Activated naive CD8-positive, alpha-beta T cell treated with anti-CD3 and anti-CD28 coated beads, Interleukin-2, amount 50 U/mL, for 24 hours (primary cell): Measurements from ENCODE around the gene FGD4.

Experiments used
- ATAC-seq: fragments of 150-1000 bp; cut with Tn5 transposase; one replicate; pipeline ENCODE4 v1.10.0; 2021
- DNase-seq: peaks from one replicate; pipeline ENCODE4 v3.0.0; 2021
- H3K27ac Mint-ChIP-seq: one replicate; pipeline ENCODE4 v1.8.0; 2021; ENCODE audit warnings: mild to moderate bottlenecking, mixed read lengths
- H3K27me3 Mint-ChIP-seq: one replicate; pipeline ENCODE4 v1.8.0; 2021; ENCODE audit warnings: mixed read lengths
- H3K36me3 Mint-ChIP-seq: one replicate; pipeline ENCODE4 v1.8.0; 2021; ENCODE audit warnings: low read depth, mixed read lengths
- H3K4me1 Mint-ChIP-seq: one replicate; pipeline ENCODE4 v1.8.0; 2021; ENCODE audit warnings: mixed read lengths
- H3K4me3 Mint-ChIP-seq: one replicate; pipeline ENCODE4 v1.8.0; 2021; ENCODE audit warnings: mild to moderate bottlenecking, moderate library complexity, mixed read lengths
- H3K9me3 Mint-ChIP-seq: one replicate; pipeline ENCODE4 v1.8.0; 2021; ENCODE audit warnings: mixed read lengths

FGD4 gene

DNA sequence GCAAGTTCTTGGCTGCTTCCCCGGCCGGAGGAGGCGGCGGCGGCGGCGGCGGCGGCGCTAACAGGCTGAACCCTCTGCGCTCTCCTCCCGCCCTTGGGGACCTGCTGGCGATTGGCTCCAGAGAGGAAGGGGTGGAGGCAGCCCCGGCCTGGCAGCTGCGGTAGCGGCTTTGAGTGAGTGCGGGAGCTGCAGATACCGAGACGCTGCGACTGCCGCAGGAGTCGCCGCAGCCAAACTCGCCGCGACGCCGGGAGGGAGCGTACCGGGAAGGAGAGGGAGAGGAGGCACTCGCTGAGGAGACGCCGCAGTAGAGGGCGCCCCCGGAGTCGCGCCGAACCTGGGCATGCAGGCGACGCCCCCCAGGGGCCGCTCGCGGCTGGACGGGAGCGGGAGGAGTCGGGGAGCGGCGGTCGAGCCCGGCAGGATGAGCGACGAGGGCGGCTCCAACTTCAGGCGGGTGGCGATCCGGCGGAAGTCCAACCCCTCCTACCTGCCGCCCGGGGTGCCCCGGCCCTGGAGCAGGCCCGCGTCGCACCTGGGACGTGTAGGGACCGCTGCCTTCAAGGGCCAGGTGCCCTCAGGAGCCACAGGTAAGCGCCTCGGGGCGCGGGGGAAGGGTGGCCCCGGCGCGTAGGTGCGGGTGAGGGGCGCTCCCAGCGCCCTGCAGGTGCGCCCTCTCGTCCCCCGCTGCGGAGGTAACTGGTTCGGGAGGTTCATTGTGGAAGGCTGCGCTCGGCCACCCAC, at the start of gene FGD4:
TSS of gene FGD4 (plus strand) at position 189 of the 744 bp plus-strand sequence.
- H3K27ac Mint-ChIP-seq, result no peak within 1 kb of the TSS
- H3K36me3 Mint-ChIP-seq, result no peaks in the 10 kb centered on the region
- peak within 1 kb of the TSS; percentile 87 for H3K4me3 Mint-ChIP-seq
- H3K27me3 Mint-ChIP-seq, result peaks cover 44% of the 10 kb centered on the region
- no peaks in the 10 kb centered on the region for H3K9me3 Mint-ChIP-seq
- DNase-seq (peak; percentile 59), ATAC-seq (peak; percentile 90)
- peaks cover 10% of the 10 kb centered on the region for H3K4me1 Mint-ChIP-seq

DNA sequence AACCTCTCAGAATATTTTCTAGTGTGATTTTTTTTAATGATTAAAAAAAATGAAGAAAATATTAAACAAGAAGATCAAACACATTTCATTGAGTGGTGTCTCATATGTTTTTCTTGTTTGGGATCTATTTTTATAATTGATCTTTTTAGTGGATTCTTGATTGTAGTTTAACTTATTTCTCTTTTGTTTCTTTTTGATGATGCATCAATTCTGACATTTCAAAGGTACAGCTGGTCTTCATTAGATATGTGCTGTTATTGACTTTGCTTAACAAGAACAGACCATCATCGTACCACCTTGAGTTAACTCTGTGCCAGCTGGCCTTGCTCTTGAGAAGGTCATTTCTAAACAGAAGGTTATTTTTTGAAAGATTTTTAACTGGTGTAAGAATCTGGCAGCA, 45.8 kb upstream of the FGD4 start:
- peaks cover 1% of the 10 kb centered on the region for H3K36me3 Mint-ChIP-seq
- H3K27me3 Mint-ChIP-seq, result no peaks in the 10 kb centered on the region
- no peak for DNase-seq
- H3K27ac Mint-ChIP-seq, result no peak overlapping the region
- H3K4me1 Mint-ChIP-seq, result no peaks in the 10 kb centered on the region
- H3K9me3 Mint-ChIP-seq, result no peaks in the 10 kb centered on the region
- no peak overlapping the region for H3K4me3 Mint-ChIP-seq
- ATAC-seq, result no peak

DNA sequence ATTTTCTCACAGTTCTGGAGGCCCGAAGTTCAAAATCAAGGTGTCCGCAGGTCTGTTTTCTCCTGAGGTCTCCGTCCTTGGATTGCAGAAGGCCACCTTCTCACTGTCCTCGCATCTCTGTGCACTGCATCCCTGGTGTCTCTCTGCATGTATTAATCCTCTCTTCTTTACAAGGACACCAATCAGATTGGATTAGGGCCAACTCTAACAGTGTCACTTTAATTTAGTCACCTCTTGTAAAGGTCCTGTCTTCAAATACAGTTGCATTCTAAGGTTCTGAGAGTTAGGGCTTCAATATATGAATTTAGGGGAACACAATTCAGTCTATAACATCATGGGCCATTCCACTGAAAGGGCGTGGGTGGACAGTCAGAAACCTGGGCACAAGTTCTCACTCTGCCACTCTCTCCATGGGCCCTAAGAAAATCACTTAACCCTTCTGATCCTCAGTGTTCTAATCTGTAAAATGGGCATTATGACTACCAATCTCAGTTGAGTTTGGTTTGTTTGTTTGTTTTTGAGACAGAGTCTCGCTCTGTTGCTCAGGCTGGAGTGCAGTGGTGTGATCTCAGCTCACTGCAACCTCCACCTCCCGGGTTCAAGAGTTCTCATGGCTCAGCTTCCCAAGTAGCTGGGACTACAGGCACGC, 41.6 kb upstream of the FGD4 start:
- DNase-seq (no peak), ATAC-seq (no peak)
- H3K9me3 Mint-ChIP-seq, result no peaks in the 10 kb centered on the region
- no peak overlapping the region for H3K27ac Mint-ChIP-seq
- H3K4me1 Mint-ChIP-seq, result no peaks in the 10 kb centered on the region
- H3K27me3 Mint-ChIP-seq, result no peaks in the 10 kb centered on the region
- H3K4me3 Mint-ChIP-seq, result no peak overlapping the region
- H3K36me3 Mint-ChIP-seq, result peaks cover 1% of the 10 kb centered on the region

DNA sequence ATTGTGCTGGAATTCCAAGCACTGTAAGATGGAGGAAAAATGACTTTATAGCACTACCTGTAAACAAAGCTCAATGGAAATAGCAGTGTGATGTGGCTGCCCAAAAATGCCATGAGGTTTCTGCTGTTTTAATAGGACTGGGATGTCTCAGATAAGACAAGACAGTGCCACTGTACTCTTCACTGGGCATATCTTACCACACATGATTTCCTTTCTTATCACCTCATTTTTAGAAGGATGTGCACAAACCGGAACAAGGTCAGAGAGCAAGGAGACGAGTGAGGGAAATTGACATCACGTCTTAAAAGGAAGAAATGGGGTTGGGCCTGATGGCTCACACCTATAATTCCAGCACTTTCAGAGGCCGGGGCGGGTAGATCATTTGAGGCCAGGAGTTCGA, 38.4 kb upstream of the FGD4 start:
- Mint-ChIP-seq H3K4me3 (no peak overlapping the region), H3K36me3 (peaks cover 1% of the 10 kb centered on the region), H3K9me3 (no peaks in the 10 kb centered on the region), H3K27ac (no peak overlapping the region), H3K4me1 (no peaks in the 10 kb centered on the region), H3K27me3 (no peaks in the 10 kb centered on the region)
- ATAC-seq, result no peak
- no peak for DNase-seq

DNA sequence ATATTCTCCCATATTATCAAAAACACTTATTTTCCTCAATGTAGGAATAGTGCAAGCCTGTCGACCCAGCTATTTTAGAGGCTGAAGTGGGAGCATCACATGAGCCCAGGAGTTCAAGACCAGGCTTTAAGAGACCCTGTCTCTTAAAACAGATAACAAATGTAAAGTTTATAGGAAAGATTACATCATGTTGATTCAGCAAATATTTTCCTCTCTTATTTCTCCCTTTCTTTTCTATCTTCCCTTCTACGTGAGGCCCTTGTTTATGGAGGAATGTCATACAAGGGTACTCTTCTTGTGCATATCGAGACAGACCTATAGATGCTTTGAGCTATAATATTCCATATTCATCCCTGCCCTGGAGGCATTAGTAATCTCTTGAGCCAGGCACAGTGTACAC, 36.5 kb upstream of the FGD4 start:
- no peak for ATAC-seq
- Mint-ChIP-seq H3K4me3 (no peak overlapping the region), H3K36me3 (no peaks in the 10 kb centered on the region), H3K9me3 (no peaks in the 10 kb centered on the region), H3K4me1 (no peaks in the 10 kb centered on the region), H3K27ac (no peak overlapping the region), H3K27me3 (no peaks in the 10 kb centered on the region)
- no peak for DNase-seq

DNA sequence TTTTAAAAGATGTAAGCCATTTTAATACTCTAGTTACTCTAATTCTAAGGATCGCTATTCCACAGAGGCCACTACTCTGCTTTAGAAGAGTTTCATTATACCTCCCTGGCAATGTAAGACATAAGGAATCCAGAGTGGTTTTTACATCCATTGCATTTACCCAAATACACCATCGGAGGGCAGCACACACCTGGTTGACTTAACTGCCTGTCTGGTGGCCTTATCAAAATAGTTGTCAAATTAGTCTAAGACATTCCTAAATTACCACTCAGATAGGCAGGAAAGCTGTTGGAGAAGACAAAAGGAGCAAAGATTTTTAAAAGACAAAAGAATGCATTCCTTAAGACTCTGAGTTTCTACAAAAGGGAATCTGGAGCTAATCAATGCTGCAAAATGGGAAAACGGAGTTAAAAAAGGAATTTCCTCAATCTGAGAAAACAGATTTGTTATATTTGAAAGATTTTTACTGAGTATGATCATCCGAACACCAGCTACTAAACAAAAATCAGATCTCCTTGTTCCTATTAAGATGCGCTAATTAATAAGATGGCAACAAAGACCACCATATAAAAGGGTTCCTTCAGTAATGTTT, 33.8 kb upstream of the FGD4 start:
- H3K9me3 Mint-ChIP-seq, result no peaks in the 10 kb centered on the region
- no peak overlapping the region for H3K4me3 Mint-ChIP-seq
- H3K27me3 Mint-ChIP-seq, result no peaks in the 10 kb centered on the region
- no peak overlapping the region for H3K27ac Mint-ChIP-seq
- no peak for ATAC-seq
- no peaks in the 10 kb centered on the region for H3K4me1 Mint-ChIP-seq
- no peaks in the 10 kb centered on the region for H3K36me3 Mint-ChIP-seq
- peak; percentile 30 for DNase-seq

DNA sequence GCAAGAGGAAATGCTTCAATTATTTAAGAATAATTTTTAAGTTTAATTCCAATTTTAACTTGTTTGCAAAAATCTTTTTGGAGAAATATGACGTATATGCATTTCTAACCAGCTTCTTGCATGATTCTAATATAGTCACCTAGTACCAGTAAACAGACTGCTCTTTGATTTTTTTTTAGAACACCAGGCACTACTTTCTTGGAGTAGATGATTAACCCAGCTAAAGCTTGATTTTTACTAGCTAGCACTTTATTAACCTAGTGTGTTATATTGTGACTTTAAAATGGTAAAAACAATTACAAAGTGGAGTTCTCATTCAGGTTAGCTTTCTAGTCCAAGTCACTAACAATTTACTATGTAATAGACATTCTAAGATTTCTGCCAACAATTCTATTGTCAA, 32.6 kb upstream of the FGD4 start:
- Mint-ChIP-seq H3K27me3 (no peaks in the 10 kb centered on the region), H3K4me1 (no peaks in the 10 kb centered on the region), H3K9me3 (no peaks in the 10 kb centered on the region), H3K27ac (no peak overlapping the region), H3K36me3 (no peaks in the 10 kb centered on the region), H3K4me3 (no peak overlapping the region)
- no peak for ATAC-seq
- no peak for DNase-seq

DNA sequence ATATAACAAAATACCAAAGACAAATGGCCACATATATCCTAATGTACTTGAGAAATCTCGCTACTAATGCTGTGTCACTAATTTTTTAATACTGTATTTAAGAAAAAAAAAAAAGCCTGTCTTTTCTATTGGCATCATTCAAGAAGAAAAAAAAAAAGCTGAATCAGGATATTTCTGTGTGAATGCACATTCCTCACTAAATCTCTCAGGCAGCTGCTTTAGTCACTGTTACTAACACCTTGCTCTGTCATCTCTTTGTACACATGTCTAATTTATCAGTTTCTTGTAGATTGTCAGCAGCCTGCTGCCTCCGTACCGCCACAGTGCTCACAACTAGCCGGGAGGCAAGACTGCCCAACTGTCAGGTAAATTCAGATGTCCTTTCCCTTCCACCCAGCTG, 32.0 kb upstream of the FGD4 start:
- H3K27me3 Mint-ChIP-seq, result no peaks in the 10 kb centered on the region
- H3K36me3 Mint-ChIP-seq, result no peaks in the 10 kb centered on the region
- no peak for DNase-seq
- no peaks in the 10 kb centered on the region for H3K9me3 Mint-ChIP-seq
- no peak overlapping the region for H3K4me3 Mint-ChIP-seq
- no peaks in the 10 kb centered on the region for H3K4me1 Mint-ChIP-seq
- ATAC-seq, result no peak
- no peak overlapping the region for H3K27ac Mint-ChIP-seq

DNA sequence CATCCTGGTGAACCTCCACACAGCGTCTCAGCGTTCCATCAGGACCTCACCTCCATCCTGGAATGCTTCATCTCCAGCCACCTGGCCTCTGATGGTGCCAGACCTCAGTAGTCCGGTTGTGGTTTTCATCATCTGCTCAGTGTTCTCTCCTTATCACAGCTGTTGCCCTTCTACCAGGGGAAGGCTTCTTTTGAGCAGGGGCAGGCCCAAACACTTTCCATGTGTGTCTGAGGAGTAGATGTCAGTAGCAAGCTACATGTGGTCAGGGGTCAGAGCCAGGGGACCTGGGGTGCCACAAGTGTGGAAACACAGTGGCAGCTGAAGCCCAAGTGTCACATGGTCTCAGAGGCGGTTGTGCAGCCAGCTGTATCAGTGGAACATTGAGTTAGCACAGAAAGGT, 30.2 kb upstream of the FGD4 start:
- Mint-ChIP-seq H3K27me3 (no peaks in the 10 kb centered on the region), H3K27ac (no peak overlapping the region), H3K4me1 (no peaks in the 10 kb centered on the region), H3K9me3 (no peaks in the 10 kb centered on the region), H3K36me3 (no peaks in the 10 kb centered on the region), H3K4me3 (no peak overlapping the region)
- no peak for DNase-seq
- ATAC-seq, result no peak

DNA sequence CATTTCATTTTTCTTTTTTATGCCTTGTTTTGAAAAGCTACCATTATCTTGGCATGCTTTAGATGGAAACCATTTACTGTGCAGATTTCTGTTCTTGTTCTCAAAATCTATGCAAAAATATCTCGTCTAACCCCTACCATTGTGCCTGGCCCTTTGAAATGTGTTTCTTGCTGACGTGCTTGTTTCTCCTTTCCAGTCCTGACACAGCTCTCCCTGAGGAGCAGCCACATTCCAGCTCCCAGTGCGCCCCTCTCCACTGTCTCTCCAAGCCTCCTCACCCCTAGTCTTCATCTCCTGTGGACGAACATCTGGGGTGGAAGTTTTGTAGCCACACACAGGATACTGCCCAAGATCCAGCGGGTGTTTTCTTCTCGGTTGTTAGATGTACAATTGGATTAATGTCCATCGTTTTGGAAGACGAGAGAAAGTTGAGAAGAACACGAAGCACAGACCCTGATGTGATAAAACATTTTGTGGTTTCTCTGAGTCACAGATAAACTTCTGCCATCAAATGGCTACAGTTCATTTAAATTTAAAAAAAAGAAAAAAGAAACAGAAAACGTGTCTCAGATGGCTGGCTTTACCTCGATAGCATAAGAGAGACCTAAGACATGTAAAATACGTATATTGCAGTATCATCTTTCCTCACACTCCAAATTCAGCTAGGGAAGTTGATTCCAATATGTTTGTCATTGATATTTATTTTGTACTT, 21.9 kb upstream of the FGD4 start:
- DNase-seq (no peak), ATAC-seq (no peak)
- Mint-ChIP-seq H3K27me3 (peaks cover 2% of the 10 kb centered on the region), H3K4me3 (no peak overlapping the region), H3K9me3 (no peaks in the 10 kb centered on the region), H3K4me1 (no peaks in the 10 kb centered on the region), H3K27ac (no peak overlapping the region), H3K36me3 (no peaks in the 10 kb centered on the region)

DNA sequence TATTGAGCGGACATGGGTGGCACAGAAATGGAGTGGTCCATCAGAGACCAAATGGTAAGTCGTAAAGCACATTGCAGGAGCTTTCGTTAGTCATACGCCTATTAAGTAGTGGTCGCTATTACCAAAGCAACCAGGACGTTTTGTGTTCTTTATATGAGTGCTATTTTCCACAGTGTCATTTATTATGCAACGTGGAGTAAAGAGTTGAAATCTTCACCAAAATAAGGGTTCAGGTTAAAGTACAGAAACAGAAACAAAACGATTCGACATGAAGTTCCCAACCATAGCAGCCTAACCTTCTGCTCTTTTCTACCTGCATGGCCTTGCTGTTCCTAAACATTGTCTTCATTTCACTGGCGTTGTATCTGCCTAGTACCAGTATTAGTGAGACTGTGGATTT, 20.1 kb upstream of the FGD4 start:
- H3K27me3 Mint-ChIP-seq, result peaks cover 2% of the 10 kb centered on the region
- no peak for ATAC-seq
- no peak overlapping the region for H3K27ac Mint-ChIP-seq
- no peak overlapping the region for H3K4me3 Mint-ChIP-seq
- no peaks in the 10 kb centered on the region for H3K9me3 Mint-ChIP-seq
- H3K36me3 Mint-ChIP-seq, result no peaks in the 10 kb centered on the region
- DNase-seq, result no peak
- H3K4me1 Mint-ChIP-seq, result no peaks in the 10 kb centered on the region

DNA sequence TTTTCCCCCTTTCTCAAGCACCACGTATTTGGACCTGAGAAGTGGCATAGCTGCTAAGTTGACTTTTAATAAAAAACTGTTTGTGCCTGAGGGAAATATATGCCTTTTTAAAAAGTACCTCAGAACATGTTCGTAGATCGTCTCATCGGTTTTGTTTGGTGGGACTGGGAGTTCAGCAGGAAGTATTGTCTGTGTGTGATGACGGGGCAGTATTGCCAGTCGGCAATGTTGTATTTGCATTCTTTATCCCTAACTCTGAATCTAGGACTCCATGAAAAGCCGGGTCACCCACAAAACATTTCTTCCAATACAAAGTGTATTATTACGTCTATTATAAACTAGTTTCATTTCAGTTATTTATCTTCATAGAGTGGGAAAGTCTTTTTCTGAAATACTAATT, 19.7 kb upstream of the FGD4 start:
- Mint-ChIP-seq H3K36me3 (no peaks in the 10 kb centered on the region), H3K4me3 (no peak overlapping the region), H3K9me3 (no peaks in the 10 kb centered on the region), H3K27ac (no peak overlapping the region), H3K27me3 (peaks cover 2% of the 10 kb centered on the region), H3K4me1 (no peaks in the 10 kb centered on the region)
- no peak for ATAC-seq
- no peak for DNase-seq

DNA sequence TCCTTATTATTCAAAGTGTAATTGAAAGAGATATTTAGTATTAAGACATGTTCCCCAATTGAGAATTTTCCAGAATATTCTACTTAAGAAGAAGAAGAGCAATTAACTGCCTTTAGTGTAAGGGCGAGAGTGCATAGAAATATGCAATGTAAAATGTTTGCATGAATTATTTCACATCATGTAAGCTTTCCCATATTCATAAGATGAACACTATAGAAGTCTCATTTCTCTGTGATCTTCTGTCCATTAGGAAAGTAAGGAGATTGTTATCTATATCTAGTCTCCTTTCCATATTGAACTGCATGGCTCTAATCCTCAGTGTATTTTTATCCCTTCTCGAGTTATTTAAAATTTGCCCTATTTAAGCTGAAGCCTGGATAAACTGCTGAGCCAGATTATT, 17.1 kb upstream of the FGD4 start:
- ATAC-seq, result no peak
- Mint-ChIP-seq H3K27me3 (peaks cover 2% of the 10 kb centered on the region), H3K27ac (no peak overlapping the region), H3K36me3 (no peaks in the 10 kb centered on the region), H3K4me1 (no peaks in the 10 kb centered on the region), H3K9me3 (no peaks in the 10 kb centered on the region), H3K4me3 (no peak overlapping the region)
- DNase-seq, result no peak

DNA sequence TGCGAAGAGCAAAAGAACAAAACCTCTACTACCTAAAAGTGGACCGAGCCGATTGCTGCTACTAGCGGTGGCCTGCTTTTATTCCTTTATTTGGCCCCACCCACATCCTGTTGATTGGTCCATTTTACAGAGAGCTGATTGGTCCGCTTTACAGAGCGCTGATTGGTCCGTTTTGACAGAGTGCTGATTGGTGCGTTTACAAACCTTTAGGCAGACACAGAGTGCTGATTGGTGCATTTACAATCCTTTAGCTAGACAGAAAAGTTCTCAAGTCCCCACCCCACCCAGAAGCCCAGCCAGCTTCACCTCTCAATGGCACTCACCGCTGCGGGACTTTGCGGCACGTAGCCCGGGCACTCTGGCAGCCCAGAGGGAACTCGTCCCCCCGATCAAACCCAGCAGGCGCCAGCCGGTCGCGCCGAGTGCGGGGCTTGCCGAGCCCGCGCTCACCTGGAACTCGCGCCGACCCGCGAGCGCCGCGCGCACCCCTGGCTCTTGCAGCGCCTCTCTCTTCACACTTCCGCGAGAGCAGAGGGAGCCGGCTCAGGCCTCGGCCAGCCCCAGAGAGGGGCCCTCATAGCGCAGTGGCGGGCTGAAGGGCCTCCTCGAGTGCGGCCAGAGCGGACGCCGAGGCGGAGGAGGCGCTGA, 8.7 kb upstream of the FGD4 start:
- DNase-seq, result peak; percentile 24
- Mint-ChIP-seq H3K4me3 (peak overlapping the region; percentile 64), H3K9me3 (no peaks in the 10 kb centered on the region), H3K4me1 (peaks cover 2% of the 10 kb centered on the region), H3K36me3 (no peaks in the 10 kb centered on the region), H3K27ac (no peak overlapping the region), H3K27me3 (peaks cover 17% of the 10 kb centered on the region)
- ATAC-seq, result peak; percentile 52
